Endothelial cell of umbilical vein (primary cell): Measurements from ENCODE around the gene PCDHGA1. TPM values are rescaled to one million over a fixed set of nuclear protein-coding genes. Genes with fewer than 3 reads are reported as not detected.
"Not testable (repeated sequence)": the region's sequence is repeated elsewhere in the genome, so short reads cannot be mapped to it uniquely, and the experiment has no call there.

Experiments used
- BruUV-seq: library from RNA; stranded (reverse); fragments of 400-500 nt; replicated peaks from 2 replicates; lab custom pipeline; 2021; lab: Mats Ljungman, UMichigan
- CTCF ChIA-PET: fragments of 300-600, 350-600 bp; sonication (Branson Sonifier 250); formaldehyde crosslinking; loops from one replicate; lab custom pipeline; 2021; ENCODE audit warnings: antibody characterized with exemption, inconsistent platforms; lab: Charles Lee
- POLR2A ChIA-PET: fragments of 300-600, 350-600 bp; sonication (Branson Sonifier 250); formaldehyde crosslinking; loops from one replicate; lab custom pipeline; 2021; ENCODE audit warnings: antibody characterized with exemption, inconsistent platforms; lab: Charles Lee
- DNase-seq: peaks from one replicate; pipeline ENCODE4 v3.0.0-alpha.2; 2011; ENCODE audit warnings: low read depth, low spot score
- FAIRE-seq: peaks from 2 replicates; lab custom pipeline; 2011; peaks lifted over from hg19 to GRCh38; lab: Jason Lieb, UNC
- H2AFZ ChIP-seq: 2 replicates; pipeline ENCODE4 v1.6.0; 2012; ENCODE audit warnings: low read depth, low read length, control low read depth, inconsistent platforms
- H3K27ac ChIP-seq: 2 replicates; pipeline ENCODE4 v1.5.1; 2011; ENCODE audit warnings: low read depth, mild to moderate bottlenecking, control low read depth, low read length, moderate library complexity; ENCODE audit not compliant: insufficient read depth
- H3K27me3 ChIP-seq, 2 experiments: 2 replicates each; pipeline versions ENCODE4 v1.6.0 to v1.6.1; 2011; ENCODE audit warnings: low read length in 2 of 2, mixed read lengths in 1 of 2; ENCODE audit not compliant: control insufficient read depth in 2 of 2, insufficient read depth in 2 of 2
- H3K36me3 ChIP-seq, 2 experiments: 2 replicates in 1 of 2; 3 replicates in 1 of 2; pipeline ENCODE4 v1.5.1; 2011; ENCODE audit warnings: low read length in 2 of 2, mild to moderate bottlenecking in 1 of 2, moderate library complexity in 1 of 2; ENCODE audit not compliant: control insufficient read depth in 2 of 2, insufficient read depth in 2 of 2; ENCODE audit errors: extremely low read depth in 1 of 2
- H3K4me1 ChIP-seq: 3 replicates; pipeline ENCODE4 v1.5.1; 2011; ENCODE audit warnings: mild to moderate bottlenecking, low read length; ENCODE audit not compliant: control insufficient read depth, insufficient read depth; ENCODE audit errors: extremely low read depth
- H3K4me2 ChIP-seq: 2 replicates; pipeline ENCODE4 v1.6.1; 2011; ENCODE audit warnings: low read length, control low read depth, mixed read lengths; ENCODE audit not compliant: insufficient read depth
- H3K4me3 ChIP-seq, 3 experiments: fragments of 200-600 bp in 1 of 3; sonication (generic), shearing (Covaris generic) in 1 of 3; replicated peaks in 1 of 3; 2 replicates each; pipeline ENCODE4 v1.5.1; 2011 to 2016; ENCODE audit warnings: control low read depth in 3 of 3, low read length in 3 of 3, mild to moderate bottlenecking in 2 of 3, inconsistent platforms in 1 of 3, low read depth in 1 of 3, moderate library complexity in 1 of 3; ENCODE audit not compliant: insufficient read depth in 1 of 3
- H3K79me2 ChIP-seq: 2 replicates; pipeline ENCODE4 v1.6.0; 2012; ENCODE audit warnings: low read length, inconsistent platforms; ENCODE audit not compliant: control insufficient read depth, insufficient read depth
- H3K9ac ChIP-seq: replicated peaks from 2 replicates; pipeline ENCODE3; 2011; ENCODE audit warnings: low read length, control low read depth; ENCODE audit not compliant: insufficient read depth; ENCODE audit errors: extremely low read depth
- H3K9me1 ChIP-seq: replicated peaks from 3 replicates; pipeline ENCODE4 v1.6.0; 2011; ENCODE audit warnings: mild to moderate bottlenecking, low read length; ENCODE audit not compliant: control insufficient read depth, insufficient read depth; ENCODE audit errors: extremely low read depth
- H3K9me3 ChIP-seq: replicated peaks from 2 replicates; pipeline ENCODE4 v1.5.1; 2012; ENCODE audit warnings: low read length, inconsistent platforms; ENCODE audit not compliant: control insufficient read depth, insufficient read depth
- H4K20me1 ChIP-seq: replicated peaks from 2 replicates; pipeline ENCODE3; 2011; ENCODE audit warnings: mild to moderate bottlenecking, low read length; ENCODE audit not compliant: control insufficient read depth, insufficient read depth; ENCODE audit errors: extremely low read depth
- dilution Hi-C: fragments of 300-500 bp; cut with MboI; formaldehyde crosslinking; loops from one replicate; pipeline ENCODE4 v1.15.0; 2019; ENCODE audit warnings: low sequenced_read_pairs; ENCODE audit not compliant: extremely low pct_ligation_motif_present
- intact Hi-C: fragments of 100-400 bp; cut with micrococcal nuclease; formaldehyde crosslinking; loops from one replicate; pipeline ENCODE4 v1.10.0; 2022
- polyA plus RNA-seq, 4 experiments: library from polyadenylated mRNA; depleted of rRNA in 3 of 4; stranded (reverse) in 3 of 4; unstranded in 1 of 4; fragments of >200 nt; gene quantifications; 2 replicates each; pipeline versions ENCODE4 v1.2.1 to v1.2.3, GENCODE V29; 2011 to 2012; ENCODE audit warnings: missing spikeins in 1 of 4
- total RNA-seq: library from RNA; stranded (reverse); gene quantifications from 2 replicates; pipeline ENCODE4 v1.2.3, GENCODE V29; 2021
- TF ChIP-seq, protein P1 (sequence below), 2 donors: IDR thresholded peaks; 1 replicate in 1 of 2; 2 replicates in 1 of 2; pipeline ENCODE4 v1.5.1; 2011; ENCODE audit warnings: low read length in 2 of 2, mild to moderate bottlenecking in 2 of 2, moderate library complexity in 2 of 2, control low read depth in 1 of 2, inconsistent platforms in 1 of 2, low read depth in 1 of 2; ENCODE audit not compliant: insufficient read depth in 1 of 2; ENCODE audit errors: extremely low read depth in 1 of 2

Gene PCDHGA1
- total and polyA plus RNA-seq, 2 donors (not counting 3 experiments of a cell fraction or from before 2014, with no cell fraction given), result 0.22 to 0.44 TPM

DNA sequence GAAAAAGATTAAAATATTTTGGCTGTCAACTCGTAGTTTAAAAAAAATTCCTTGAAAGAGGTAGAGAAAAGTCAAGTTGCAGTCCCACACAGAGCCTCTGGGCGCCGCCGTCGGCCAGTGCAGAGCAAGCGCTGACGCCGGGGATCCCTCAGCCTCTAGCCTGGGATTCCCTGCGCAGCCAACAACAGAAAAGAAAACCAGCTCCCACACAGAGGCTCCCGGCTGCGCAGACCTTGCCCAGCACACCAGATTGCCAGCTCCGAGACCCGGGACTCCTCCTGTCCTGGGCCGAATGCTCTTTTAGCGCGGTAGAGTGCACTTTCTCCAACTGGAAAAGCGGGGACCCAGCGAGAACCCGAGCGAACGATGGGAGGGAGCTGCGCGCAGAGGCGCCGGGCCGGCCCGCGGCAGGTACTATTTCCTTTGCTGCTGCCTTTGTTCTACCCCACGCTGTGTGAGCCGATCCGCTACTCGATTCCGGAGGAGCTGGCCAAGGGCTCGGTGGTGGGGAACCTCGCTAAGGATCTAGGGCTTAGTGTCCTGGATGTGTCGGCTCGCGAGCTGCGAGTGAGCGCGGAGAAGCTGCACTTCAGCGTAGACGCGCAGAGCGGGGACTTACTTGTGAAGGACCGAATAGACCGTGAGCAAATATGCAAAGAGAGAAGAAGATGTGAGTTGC, 87.3 kb downstream of the PCDHGA1 start, which contains the start of gene PCDHGB7:
Gene PCDHGB7, plus strand, starts transcription at position 184 of the 679 bp plus-strand sequence. Its CDS starts 183 bp downstream, at position 367.
- Histone ChIP-seq H3K4me2 (peak within 1 kb of the TSS; percentile 71), H3K4me1 (peaks cover 19% of the 10 kb centered on the region), H3K4me3 (peak within 1 kb of the TSS; percentile 35 to 52 (median 42)), H3K27me3 (peaks cover 50 to 85% of the 10 kb centered on the region in 2 experiments), H2AFZ (peak within 1 kb of the TSS; percentile 64)
- TF ChIP-seq, protein P1, sequence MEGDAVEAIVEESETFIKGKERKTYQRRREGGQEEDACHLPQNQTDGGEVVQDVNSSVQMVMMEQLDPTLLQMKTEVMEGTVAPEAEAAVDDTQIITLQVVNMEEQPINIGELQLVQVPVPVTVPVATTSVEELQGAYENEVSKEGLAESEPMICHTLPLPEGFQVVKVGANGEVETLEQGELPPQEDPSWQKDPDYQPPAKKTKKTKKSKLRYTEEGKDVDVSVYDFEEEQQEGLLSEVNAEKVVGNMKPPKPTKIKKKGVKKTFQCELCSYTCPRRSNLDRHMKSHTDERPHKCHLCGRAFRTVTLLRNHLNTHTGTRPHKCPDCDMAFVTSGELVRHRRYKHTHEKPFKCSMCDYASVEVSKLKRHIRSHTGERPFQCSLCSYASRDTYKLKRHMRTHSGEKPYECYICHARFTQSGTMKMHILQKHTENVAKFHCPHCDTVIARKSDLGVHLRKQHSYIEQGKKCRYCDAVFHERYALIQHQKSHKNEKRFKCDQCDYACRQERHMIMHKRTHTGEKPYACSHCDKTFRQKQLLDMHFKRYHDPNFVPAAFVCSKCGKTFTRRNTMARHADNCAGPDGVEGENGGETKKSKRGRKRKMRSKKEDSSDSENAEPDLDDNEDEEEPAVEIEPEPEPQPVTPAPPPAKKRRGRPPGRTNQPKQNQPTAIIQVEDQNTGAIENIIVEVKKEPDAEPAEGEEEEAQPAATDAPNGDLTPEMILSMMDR (IDR thresholded peaks at IDR 0.05; ENCODE audit: extremely low read depth in 1 of 2, insufficient read depth in 1 of 2, low read depth in 1 of 2, low read length in 2 of 2), result peak; percentile 77 to 80
- H3K36me3 ChIP-seq, H3K9ac ChIP-seq, H4K20me1 ChIP-seq, H3K79me2 ChIP-seq, dilution Hi-C loops, H3K27ac ChIP-seq, H3K9me3 ChIP-seq, H3K9me1 ChIP-seq: not testable (repeated sequence)
- ChIA-PET CTCF (interaction anchor here (0.6 to 11.3 kb wide), 35 partner anchors 9 to 204 kb away, joined by 3 to 335 read pairs (median 4); partner anchors contain the start of genes PCDHB13, PCDHB14, PCDHGA12 and PCDHGA3), POLR2A (interaction anchor here (0.6 to 1.2 kb wide), 2 partner anchors 140 to 146 kb away, joined by 3 to 4 read pairs; no protein-coding TSS in a partner anchor)
- DNase-seq, result peak; percentile 83
- FAIRE-seq, result peak; percentile 87
- BruUV-seq, result TSS peak; percentile 12
- intact Hi-C loops, result loop anchor here (1.0 kb wide), 3 partner anchors 107 to 202 kb away; no protein-coding TSS in a partner anchor
